SHP77 (cell line): Measurements from ENCODE around the gene NPY4R2.
"Not testable (repeated sequence)": the region's sequence is repeated elsewhere in the genome, so short reads cannot be mapped to it uniquely, and the experiment has no call there.

Experiments used
- DNase-seq, 2 experiments: peaks; one replicate each; lab custom pipeline; 2025; lab: John Stamatoyannopoulos, UW

NPY4R2 gene

GRCh38 chr10:47933462-47933861 lies 15.0 kb downstream of the NPY4R2 start:
- DNase-seq, result not testable (repeated sequence)

- not testable (repeated sequence) for DNase-seq
Measured at GRCh38 chr10:47936772-47937228, 18.3 kb downstream of the NPY4R2 start.

- DNase-seq, result not testable (repeated sequence)
Measured at GRCh38 chr10:47937634-47938033, 19.2 kb downstream of the NPY4R2 start.

- not testable (repeated sequence) for DNase-seq
Measured at GRCh38 chr10:47940821-47941220, 22.4 kb downstream of the NPY4R2 start.

- DNase-seq, result not testable (repeated sequence)
Measured at GRCh38 chr10:47941379-47941778, 22.9 kb downstream of the NPY4R2 start.

GRCh38 chr10:47942351-47943019 lies 24.0 kb downstream of the NPY4R2 start:
- not testable (repeated sequence) for DNase-seq

- DNase-seq, result not testable (repeated sequence)
Measured at GRCh38 chr10:47943328-47943727, 24.9 kb downstream of the NPY4R2 start.

- DNase-seq, result not testable (repeated sequence)
Measured at GRCh38 chr10:47947424-47947823, 29.0 kb downstream of the NPY4R2 start.

GRCh38 chr10:47957158-47957557 lies 38.7 kb downstream of the NPY4R2 start:
- DNase-seq, result not testable (repeated sequence)

GRCh38 chr10:47959677-47960076 lies 41.2 kb downstream of the NPY4R2 start:
- DNase-seq, result not testable (repeated sequence)

- DNase-seq, result not testable (repeated sequence)
Measured at GRCh38 chr10:47960699-47961098, 42.2 kb downstream of the NPY4R2 start.

- not testable (repeated sequence) for DNase-seq
Measured at GRCh38 chr10:47962785-47963184, 44.3 kb downstream of the NPY4R2 start.

GRCh38 chr10:47964280-47965063 lies 46.0 kb downstream of the NPY4R2 start:
- DNase-seq, result not testable (repeated sequence)

- not testable (repeated sequence) for DNase-seq
Measured at GRCh38 chr10:47968988-47969387, 50.5 kb downstream of the NPY4R2 start.

- DNase-seq, result not testable (repeated sequence)
Measured at GRCh38 chr10:47970047-47970446, 51.6 kb downstream of the NPY4R2 start.

GRCh38 chr10:47971598-47971997 lies 53.1 kb downstream of the NPY4R2 start:
- not testable (repeated sequence) for DNase-seq

- DNase-seq, result not testable (repeated sequence)
Measured at GRCh38 chr10:47972077-47972476, 53.6 kb downstream of the NPY4R2 start.
